GM12878 (cell line): ENCODE results near the gene PCCA. TPM values are rescaled to one million over a fixed set of nuclear protein-coding genes. Genes with fewer than 3 reads are reported as not detected.

Source experiments
- ATAC-seq: fragments of 200-7000 bp; cut with Tn5 transposase; 3 replicates; pipeline ENCODE4 v1.9.1; 2020; ENCODE audit warnings: mild to moderate bottlenecking, moderate library complexity
- BruUV-seq: library from RNA; stranded (reverse); fragments of 400-500 nt; replicated peaks from 2 replicates; lab custom pipeline; 2021; lab: Mats Ljungman, UMichigan
- CTCF ChIA-PET: fragments of 300-600 bp; sonication (Branson Sonifier 250); formaldehyde crosslinking; extraction: SDS; loops from one replicate; lab custom pipeline; 2021; ENCODE audit warnings: inconsistent platforms; lab: Yijun Ruan, JAX
- POLR2A ChIA-PET: fragments of 350-600 bp; formaldehyde crosslinking; extraction: SDS; loops from one replicate; lab custom pipeline; 2021; ENCODE audit warnings: inconsistent platforms; lab: Charles Lee
- RAD21 ChIA-PET: fragments of 300-600 bp; sonication (Branson Sonifier 250); formaldehyde crosslinking; loops from one replicate; lab custom pipeline; 2023; ENCODE audit warnings: antibody characterized with exemption; ENCODE audit not compliant: unreplicated experiment; lab: Charles Lee
- SMC1A ChIA-PET: fragments of 300-600 bp; sonication (Branson Sonifier 250); formaldehyde crosslinking; loops from one replicate; lab custom pipeline; 2023; ENCODE audit not compliant: unreplicated experiment, uncharacterized antibody; lab: Charles Lee
- DNase-seq: peaks from one replicate; pipeline ENCODE4 v3.0.0-alpha.2; 2011; ENCODE audit warnings: low read depth, low spot score
- FAIRE-seq: peaks from 3 replicates; lab custom pipeline; 2011; peaks lifted over from hg19 to GRCh38; lab: Jason Lieb, UNC
- H2AFZ ChIP-seq: 2 replicates; pipeline ENCODE4 v1.6.0; 2011; ENCODE audit warnings: low read depth, low read length, control low read depth; ENCODE audit not compliant: control insufficient read depth
- H3K27ac ChIP-seq: 2 replicates; pipeline ENCODE4 v1.5.1; 2011; ENCODE audit warnings: control low read depth; ENCODE audit not compliant: control insufficient read depth, insufficient read depth
- H3K27me3 ChIP-seq, 2 experiments: replicated peaks in 1 of 2; 2 replicates each; pipeline versions ENCODE4 v1.6.0 to v1.6.1; 2011; ENCODE audit warnings: low read length in 1 of 2; ENCODE audit not compliant: control insufficient read depth in 2 of 2, insufficient read depth in 2 of 2
- H3K36me3 ChIP-seq, 2 experiments: 2 replicates each; pipeline ENCODE4 v1.5.1; 2011; ENCODE audit warnings: low read length in 1 of 2; ENCODE audit not compliant: control insufficient read depth in 2 of 2, insufficient read depth in 2 of 2
- H3K4me1 ChIP-seq: 2 replicates; pipeline ENCODE4 v1.6.1; 2011; ENCODE audit warnings: mild to moderate bottlenecking, low read length, moderate library complexity, mixed read lengths; ENCODE audit not compliant: control insufficient read depth, insufficient read depth
- H3K4me2 ChIP-seq: 2 replicates; pipeline ENCODE4 v1.6.0; 2011; ENCODE audit warnings: control low read depth; ENCODE audit not compliant: control insufficient read depth, insufficient read depth
- H3K4me3 ChIP-seq: fragments of 200-600 bp; sonication (generic); 2 replicates; pipeline ENCODE4 v1.5.1; 2016
- H3K79me2 ChIP-seq: 2 replicates; pipeline ENCODE4 v1.6.0; 2011; ENCODE audit warnings: low read length; ENCODE audit not compliant: control insufficient read depth, insufficient read depth
- H3K9ac ChIP-seq: 2 replicates; pipeline ENCODE4 v1.8.0; 2011; ENCODE audit warnings: low read length, control low read depth, mixed read lengths; ENCODE audit not compliant: control insufficient read depth, insufficient read depth
- H3K9me3 ChIP-seq: replicated peaks from 3 replicates; pipeline ENCODE4 v1.5.1; 2011; ENCODE audit warnings: mild to moderate bottlenecking, low read length; ENCODE audit not compliant: control insufficient read depth, insufficient read depth
- H4K20me1 ChIP-seq: 2 replicates; pipeline ENCODE4 v1.6.0; 2011; ENCODE audit not compliant: control insufficient read depth, insufficient read depth
- ASH2L ChIP-seq: fragments of 300-600, 200-600 bp; sonication (generic); IDR thresholded peaks from 2 replicates; pipeline ENCODE4 v1.6.1; 2017; ENCODE audit warnings: low read depth, mild to moderate bottlenecking, borderline replicate concordance
- BRCA1 ChIP-seq: IDR thresholded peaks from 2 replicates; pipeline ENCODE4 v1.6.1; 2011; ENCODE audit warnings: low read depth, low read length, improper control_type of control experiment
- HDAC2 ChIP-seq: fragments of 200-600 bp; sonication (generic); IDR thresholded peaks from 2 replicates; pipeline ENCODE4 v1.6.1; 2017
- KLF5 ChIP-seq: fragments of 450-650 bp; IDR thresholded peaks from 2 replicates; pipeline ENCODE4 v1.6.1; 2014; ENCODE audit warnings: mild to moderate bottlenecking; ENCODE audit not compliant: partially characterized antibody
- NBN ChIP-seq: fragments of 450-650 bp; IDR thresholded peaks from 2 replicates; pipeline ENCODE4 v1.6.1; 2016
- SIN3A ChIP-seq: IDR thresholded peaks from 2 replicates; pipeline ENCODE4 v1.6.1; 2012; ENCODE audit warnings: low read depth, low read length, improper control_type of control experiment
- TCF7 ChIP-seq: IDR thresholded peaks from 2 replicates; pipeline ENCODE4 v1.6.1; 2014; ENCODE audit warnings: antibody characterized with exemption, borderline replicate concordance
- YBX1 ChIP-seq: fragments of 450-650 bp; IDR thresholded peaks from 2 replicates; pipeline ENCODE4 v1.6.1; 2016; ENCODE audit warnings: antibody characterized with exemption
- ZNF24 ChIP-seq: fragments of 450-650 bp; IDR thresholded peaks from 2 replicates; pipeline ENCODE4 v1.6.1; 2017; ENCODE audit warnings: antibody characterized with exemption, mild to moderate bottlenecking
- ZNF274 ChIP-seq: IDR thresholded peaks from one replicate; pipeline ENCODE4 v1.8.0; 2011; ENCODE audit not compliant: insufficient read length, insufficient read depth
- WGBS: methylation state at CpG from one replicate; pipeline ENCODE4 v1.1.6; 2016; ENCODE audit warnings: low lambda C conversion rate; ENCODE audit not compliant: insufficient replicate concordance, insufficient coverage; ENCODE audit errors: missing lambda C conversion rate; 5-methylcytosine and 5-hydroxymethylcytosine counted together
- in situ Hi-C: fragments of 300-500 bp; cut with MboI; formaldehyde crosslinking; loops from 9 replicates; pipeline ENCODE4 v1.14.3; 2018; ENCODE audit warnings: mixed read lengths
- intact Hi-C: fragments of 100-400 bp; cut with micrococcal nuclease; formaldehyde crosslinking; loops from one replicate; pipeline ENCODE4 v1.14.2; 2022; ENCODE audit not compliant: unreplicated experiment
- polyA plus RNA-seq, 11 experiments: library from polyadenylated mRNA; depleted of rRNA in 4 of 11; unstranded in 6 of 11; stranded (reverse) in 5 of 11; fragments of >200 nt; fragmentation: Nextera tagmentation in 4 of 11; fragmentation: Illumina TruSeq in 1 of 11; extraction: Ambion mirVana in 4 of 11; extraction: Trizol in 1 of 11; gene quantifications; 1 replicate in 1 of 11; 2 replicates in 10 of 11; pipeline versions ENCODE4 v1.2.1 to v1.2.3, GENCODE V29; 2011 to 2016; ENCODE audit warnings: inconsistent platforms in 2 of 11, missing spikeins in 2 of 11, low read depth in 1 of 11
- total RNA-seq, 4 experiments: library from RNA; depleted of rRNA in 3 of 4; stranded (reverse); fragments of >200 nt in 3 of 4; fragmentation: Illumina TruSeq in 1 of 4; extraction: Trizol in 1 of 4; gene quantifications; 2 replicates each; pipeline versions ENCODE4 v1.2.1 to v1.2.3, GENCODE V29; 2013 to 2021
- TF ChIP-seq, protein P1 (sequence below): IDR thresholded peaks from 2 replicates; pipeline ENCODE4 v1.6.1; 2012; ENCODE audit warnings: low read depth, low read length, improper control_type of control experiment

PCCA gene
- total and polyA plus RNA-seq, 10 of the 15 experiments (the other 5 are each of a cell fraction or from before 2014, with no cell fraction given), result 5.9 to 18.2 (median 12.4) TPM

DNA sequence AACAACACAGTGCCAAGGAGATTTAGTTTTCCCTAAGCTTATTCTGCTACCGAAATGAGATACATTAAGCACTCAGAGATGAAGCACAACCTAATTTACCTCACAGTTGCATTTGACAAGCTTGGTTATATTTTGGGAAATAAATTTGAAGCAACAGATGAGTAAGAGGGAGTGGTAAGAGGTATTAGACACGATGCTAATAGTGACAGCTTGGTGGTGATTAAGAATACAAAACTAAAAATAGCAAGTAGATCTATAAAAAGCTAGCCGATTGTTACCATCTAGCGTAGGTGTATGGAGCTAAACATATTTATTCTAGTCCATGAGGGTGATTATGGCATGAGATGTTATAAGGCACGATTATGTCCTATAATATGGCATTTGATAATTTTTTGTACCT is 208.5 kb downstream of the PCCA start:
- SMC1A ChIA-PET, result interaction anchor here (1.1 to 1.2 kb wide), 2 partner anchors 11 to 113 kb away, joined by 3 read pairs; no protein-coding TSS in a partner anchor
- FAIRE-seq (peak; percentile 27), DNase-seq (no peak), ATAC-seq (no peak)
- Histone ChIP-seq H3K27me3 (no peaks in the 10 kb centered on the region), H3K79me2 (no peaks in the 10 kb centered on the region), H3K9me3 (no peaks in the 10 kb centered on the region), H3K9ac (no peak overlapping the region), H3K4me2 (no peak overlapping the region), H3K36me3 (no peaks in the 10 kb centered on the region; a peak in 1 of 4 replicates), H3K4me3 (no peak overlapping the region), H3K4me1 (no peaks in the 10 kb centered on the region), H3K27ac (no peak overlapping the region), H2AFZ (no peak overlapping the region), H4K20me1 (no peaks in the 10 kb centered on the region)
- 78% methylated on average over 5 of the region's 5 CpGs for WGBS
- intact Hi-C loops (no loop called here), in situ Hi-C loops (no loop called here)
- RAD21 ChIA-PET, result no interaction called here
- POLR2A ChIA-PET, result no interaction called here
- BruUV-seq, result no TSS peak
- CTCF ChIA-PET, result interaction anchor here (0.6 to 1.3 kb wide), 2 partner anchors 147 to 218 kb away, joined by 3 read pairs; no protein-coding TSS in a partner anchor
- TF ChIP-seq YBX1 (no peak), ZNF274 (no peak), BRCA1 (no peak), TCF7 (no peak), SIN3A (no peak), ASH2L (no peak), HDAC2 (no peak), NBN (no peak), KLF5 (no peak), ZNF24 (no peak)
- TF ChIP-seq, protein P1, sequence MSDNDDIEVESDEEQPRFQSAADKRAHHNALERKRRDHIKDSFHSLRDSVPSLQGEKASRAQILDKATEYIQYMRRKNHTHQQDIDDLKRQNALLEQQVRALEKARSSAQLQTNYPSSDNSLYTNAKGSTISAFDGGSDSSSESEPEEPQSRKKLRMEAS, result no peak
